Memory B cell (primary cell): ENCODE measurements around the gene HCN4.

Source experiments
- ATAC-seq: fragments of 150-1000 bp; cut with Tn5 transposase; 2 replicates; pipeline ENCODE4 v1.10.0; 2021; ENCODE audit warnings: low read depth, mild to moderate bottlenecking, moderate library complexity
- DNase-seq, 2 donors: peaks; one replicate each; pipeline ENCODE4 v3.0.0; 2022; ENCODE audit warnings: low spot score in 2 of 2
- H3K27ac Mint-ChIP-seq: one replicate; pipeline ENCODE4 v1.8.0; 2022; ENCODE audit warnings: mild to moderate bottlenecking, moderate library complexity, mixed read lengths
- H3K27me3 Mint-ChIP-seq: one replicate; pipeline ENCODE4 v1.8.0; 2022; ENCODE audit warnings: mixed read lengths
- H3K36me3 Mint-ChIP-seq: one replicate; pipeline ENCODE4 v1.8.0; 2022; ENCODE audit warnings: mild to moderate bottlenecking, mixed read lengths
- H3K4me1 Mint-ChIP-seq: one replicate; pipeline ENCODE4 v1.8.0; 2022; ENCODE audit warnings: mixed read lengths
- H3K4me3 Mint-ChIP-seq: one replicate; pipeline ENCODE4 v1.8.0; 2022; ENCODE audit warnings: mild to moderate bottlenecking, moderate library complexity, mixed read lengths
- H3K9me3 Mint-ChIP-seq: one replicate; pipeline ENCODE4 v1.8.0; 2022; ENCODE audit warnings: mixed read lengths

HCN4 gene

GRCh38 chr15:73387507-73388255, 18.9 kb upstream of the HCN4 start:
- H3K36me3 Mint-ChIP-seq = no peaks in the 10 kb centered on the region
- H3K4me3 Mint-ChIP-seq = no peak overlapping the region
- DNase-seq (no peak), ATAC-seq (no peak)
- peaks cover 20% of the 10 kb centered on the region for H3K27me3 Mint-ChIP-seq
- H3K27ac Mint-ChIP-seq = no peak overlapping the region
- peaks cover 2% of the 10 kb centered on the region for H3K4me1 Mint-ChIP-seq
- peaks cover 6% of the 10 kb centered on the region for H3K9me3 Mint-ChIP-seq

GRCh38 chr15:73386886-73387506, 18.2 kb upstream of the HCN4 start:
- no peak for DNase-seq
- Mint-ChIP-seq H3K27ac (no peak overlapping the region), H3K4me1 (peaks cover under 1% of the 10 kb centered on the region), H3K27me3 (peaks cover 20% of the 10 kb centered on the region), H3K9me3 (peaks cover 5% of the 10 kb centered on the region), H3K4me3 (no peak overlapping the region), H3K36me3 (no peaks in the 10 kb centered on the region)
- ATAC-seq = no peak

DNA sequence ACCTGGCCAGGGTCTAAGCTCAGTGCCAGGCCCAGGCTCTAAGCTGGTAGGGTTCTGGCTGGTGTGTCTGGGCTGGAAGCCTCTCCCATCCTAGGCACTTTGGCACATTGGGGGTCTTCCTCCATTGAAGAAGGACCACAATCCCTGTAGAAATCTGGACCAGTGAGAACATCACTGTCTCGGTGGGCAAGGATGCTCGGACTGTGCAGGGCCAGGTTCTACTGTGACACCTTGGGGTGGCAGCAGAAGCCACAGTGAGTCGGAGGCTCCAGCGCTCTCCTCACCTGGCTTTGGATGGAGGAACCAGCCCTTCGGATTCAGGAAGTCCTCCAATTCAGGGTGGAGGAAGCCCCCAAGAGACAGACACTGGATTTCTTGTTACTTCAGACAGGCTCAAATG, 17.5 kb upstream of the HCN4 start:
- Mint-ChIP-seq H3K27ac (no peak overlapping the region), H3K4me3 (no peak overlapping the region), H3K27me3 (peaks cover 23% of the 10 kb centered on the region), H3K4me1 (no peaks in the 10 kb centered on the region), H3K9me3 (peaks cover 10% of the 10 kb centered on the region), H3K36me3 (no peaks in the 10 kb centered on the region)
- no peak for ATAC-seq
- no peak for DNase-seq

GRCh38 chr15:73385205-73385604, 16.4 kb upstream of the HCN4 start:
- no peak overlapping the region for H3K27ac Mint-ChIP-seq

GRCh38 chr15:73383310-73384189, 14.8 kb upstream of the HCN4 start:
- DNase-seq (no peak), ATAC-seq (no peak)
- H3K36me3 Mint-ChIP-seq = no peaks in the 10 kb centered on the region
- H3K27ac Mint-ChIP-seq = no peak overlapping the region
- H3K4me1 Mint-ChIP-seq = no peaks in the 10 kb centered on the region
- peaks cover 27% of the 10 kb centered on the region for H3K27me3 Mint-ChIP-seq
- H3K9me3 Mint-ChIP-seq = peaks cover 17% of the 10 kb centered on the region
- no peak overlapping the region for H3K4me3 Mint-ChIP-seq

More at GRCh38 chr15:73385205-73385604, 16.4 kb upstream of the HCN4 start:
- no peak for ATAC-seq
- Mint-ChIP-seq H3K4me3 (no peak overlapping the region), H3K4me1 (no peaks in the 10 kb centered on the region), H3K36me3 (no peaks in the 10 kb centered on the region), H3K9me3 (peaks cover 17% of the 10 kb centered on the region), H3K27me3 (peaks cover 28% of the 10 kb centered on the region)
- no peak for DNase-seq

GRCh38 chr15:73382115-73382514, 13.4 kb upstream of the HCN4 start:
- Mint-ChIP-seq H3K27me3 (peaks cover 26% of the 10 kb centered on the region), H3K27ac (no peak overlapping the region), H3K36me3 (no peaks in the 10 kb centered on the region), H3K9me3 (peaks cover 17% of the 10 kb centered on the region), H3K4me3 (no peak overlapping the region), H3K4me1 (no peaks in the 10 kb centered on the region)
- DNase-seq (no peak), ATAC-seq (no peak)

GRCh38 chr15:73380661-73381060, 11.9 kb upstream of the HCN4 start:
- Mint-ChIP-seq H3K36me3 (no peaks in the 10 kb centered on the region), H3K27me3 (peaks cover 24% of the 10 kb centered on the region), H3K27ac (no peak overlapping the region), H3K4me3 (no peak overlapping the region), H3K9me3 (peaks cover 19% of the 10 kb centered on the region), H3K4me1 (no peaks in the 10 kb centered on the region)
- ATAC-seq = no peak
- no peak for DNase-seq

- Mint-ChIP-seq H3K4me1 (no peaks in the 10 kb centered on the region), H3K9me3 (peaks cover 16% of the 10 kb centered on the region), H3K4me3 (no peak overlapping the region), H3K36me3 (no peaks in the 10 kb centered on the region), H3K27ac (no peak overlapping the region), H3K27me3 (peaks cover 16% of the 10 kb centered on the region)
- ATAC-seq = no peak
- DNase-seq = no peak
Observed at GRCh38 chr15:73378089-73378488, 9.3 kb upstream of the HCN4 start.

DNA sequence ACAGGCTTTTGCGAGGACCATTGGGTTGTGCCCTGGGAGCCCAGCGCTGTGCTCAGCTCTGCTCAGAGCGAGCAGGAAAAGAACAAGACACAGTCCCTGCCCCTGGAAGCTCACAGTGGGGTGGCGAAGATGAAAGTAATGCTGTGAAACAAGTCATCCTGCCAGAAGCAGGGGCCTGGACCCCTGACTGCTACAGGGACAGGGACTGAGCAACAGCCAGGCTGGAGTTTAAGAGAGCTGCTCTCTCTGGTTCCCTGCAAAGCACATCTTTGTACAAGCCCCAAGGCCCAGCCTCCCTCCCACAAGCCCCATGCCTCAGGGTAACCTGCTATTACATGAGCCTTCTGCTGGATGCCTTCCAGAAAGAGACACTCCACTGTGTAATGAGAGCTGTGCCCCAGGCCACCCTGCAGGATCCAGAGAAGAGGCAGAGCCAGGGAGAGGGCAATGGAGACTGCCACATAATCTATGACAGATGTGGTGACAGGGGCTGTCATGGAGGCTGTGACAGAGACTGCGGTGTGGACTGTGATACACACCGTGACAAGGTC, 7.1 kb upstream of the HCN4 start:
- ATAC-seq = no peak
- peaks cover 6% of the 10 kb centered on the region for H3K9me3 Mint-ChIP-seq
- no peak for DNase-seq
- no peaks in the 10 kb centered on the region for H3K4me1 Mint-ChIP-seq
- no peak overlapping the region for H3K4me3 Mint-ChIP-seq
- H3K27me3 Mint-ChIP-seq = peaks cover 12% of the 10 kb centered on the region
- no peak overlapping the region for H3K27ac Mint-ChIP-seq
- H3K36me3 Mint-ChIP-seq = no peaks in the 10 kb centered on the region

- DNase-seq (no peak), ATAC-seq (no peak)
- Mint-ChIP-seq H3K27ac (no peak overlapping the region), H3K4me3 (no peak overlapping the region), H3K27me3 (peaks cover 12% of the 10 kb centered on the region), H3K9me3 (peaks cover 1% of the 10 kb centered on the region), H3K36me3 (no peaks in the 10 kb centered on the region), H3K4me1 (no peaks in the 10 kb centered on the region)
Observed at GRCh38 chr15:73375012-73375411, 6.3 kb upstream of the HCN4 start.

DNA sequence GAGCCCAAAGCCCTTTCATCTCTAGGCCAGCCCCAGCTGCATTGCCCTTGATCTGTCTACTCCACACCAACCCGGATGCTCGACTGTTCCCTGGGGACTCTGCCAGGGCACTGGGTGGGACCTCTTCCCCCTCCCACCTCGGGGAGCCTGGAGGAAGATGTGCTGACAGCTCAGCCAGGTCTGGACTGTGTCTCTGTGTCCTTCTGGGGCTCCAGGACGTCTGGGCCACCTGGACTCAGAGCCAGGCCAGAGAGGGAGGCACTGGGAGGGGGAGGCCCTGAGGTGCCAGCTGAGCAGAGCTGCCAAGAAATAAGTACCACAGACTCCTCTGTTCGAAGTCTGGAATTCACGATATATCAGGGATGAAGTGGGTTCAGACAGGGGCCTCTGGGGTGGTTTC, 5.8 kb upstream of the HCN4 start:
- ATAC-seq (no peak), DNase-seq (no peak)
- H3K4me3 Mint-ChIP-seq = no peak overlapping the region
- no peak overlapping the region for H3K27ac Mint-ChIP-seq
- peaks cover 9% of the 10 kb centered on the region for H3K27me3 Mint-ChIP-seq
- peaks cover 2% of the 10 kb centered on the region for H3K4me1 Mint-ChIP-seq
- no peaks in the 10 kb centered on the region for H3K36me3 Mint-ChIP-seq
- H3K9me3 Mint-ChIP-seq = peaks cover 1% of the 10 kb centered on the region

- H3K36me3 Mint-ChIP-seq = no peaks in the 10 kb centered on the region
- ATAC-seq (no peak), DNase-seq (no peak)
- H3K4me3 Mint-ChIP-seq = no peak overlapping the region
- H3K27me3 Mint-ChIP-seq = peaks cover 9% of the 10 kb centered on the region
- no peak overlapping the region for H3K27ac Mint-ChIP-seq
- peaks cover 2% of the 10 kb centered on the region for H3K4me1 Mint-ChIP-seq
- H3K9me3 Mint-ChIP-seq = peaks cover 1% of the 10 kb centered on the region
Observed at GRCh38 chr15:73373221-73373620, 4.5 kb upstream of the HCN4 start.

GRCh38 chr15:73371812-73372211, 3.1 kb upstream of the HCN4 start:
- ATAC-seq (no peak), DNase-seq (no peak)
- peaks cover 2% of the 10 kb centered on the region for H3K4me1 Mint-ChIP-seq
- no peak overlapping the region for H3K27ac Mint-ChIP-seq
- H3K36me3 Mint-ChIP-seq = no peaks in the 10 kb centered on the region
- H3K27me3 Mint-ChIP-seq = peaks cover 11% of the 10 kb centered on the region
- peaks cover 1% of the 10 kb centered on the region for H3K9me3 Mint-ChIP-seq
- H3K4me3 Mint-ChIP-seq = no peak overlapping the region

DNA sequence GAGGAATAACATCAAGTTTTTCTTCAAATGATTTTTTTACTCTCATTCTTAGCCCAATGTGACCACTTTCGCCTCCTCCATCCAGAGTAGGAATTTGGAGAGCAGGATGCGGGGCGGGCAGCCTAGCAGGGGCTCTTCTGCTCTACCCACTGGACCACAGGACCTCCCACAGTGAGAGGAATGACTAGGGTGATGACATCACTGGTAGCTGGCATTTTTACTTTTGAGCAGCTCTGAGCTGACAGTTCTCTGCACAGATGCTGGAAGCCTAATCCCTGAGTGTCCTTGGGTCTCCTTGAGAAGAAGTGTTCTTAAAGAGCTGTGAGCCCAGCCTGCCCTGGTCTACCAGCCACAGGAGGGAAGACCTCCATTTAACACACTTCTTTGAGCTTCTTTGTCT, 1.4 kb upstream of the HCN4 start:
- Mint-ChIP-seq H3K36me3 (no peaks in the 10 kb centered on the region), H3K27me3 (peaks cover 11% of the 10 kb centered on the region), H3K4me1 (peaks cover 2% of the 10 kb centered on the region), H3K27ac (no peak overlapping the region), H3K4me3 (no peak overlapping the region), H3K9me3 (no peaks in the 10 kb centered on the region)
- ATAC-seq = no peak
- no peak for DNase-seq
